Left forelimb (tissue), 1 donor: ENCODE results near the gene ARCN1.
"Not testable (repeated sequence)": the region's sequence is repeated elsewhere in the genome, so short reads cannot be mapped to it uniquely, and the experiment has no call there.

Experiments used
- DNase-seq: peaks from one replicate; pipeline ENCODE4 v3.0.0-alpha.2; 2018; ENCODE audit warnings: low spot score

The ARCN1 gene

GRCh38 chr11:118544647-118545010 lies 27.6 kb upstream of the ARCN1 start:
- DNase-seq, result no peak

- DNase-seq, result no peak
Observed at GRCh38 chr11:118545533-118545932, 26.7 kb upstream of the ARCN1 start.

- no peak for DNase-seq
Observed at GRCh38 chr11:118547132-118547531, 25.1 kb upstream of the ARCN1 start.

- no peak for DNase-seq
Observed at GRCh38 chr11:118552341-118552740, 19.9 kb upstream of the ARCN1 start.

GRCh38 chr11:118560806-118561205 lies 11.4 kb upstream of the ARCN1 start:
- DNase-seq, result no peak

- DNase-seq, result no peak
Observed at GRCh38 chr11:118565051-118565450, 7.2 kb upstream of the ARCN1 start.

- no peak for DNase-seq
Observed at GRCh38 chr11:118569670-118570069, 2.5 kb upstream of the ARCN1 start.

GRCh38 chr11:118570787-118571186 lies 1.4 kb upstream of the ARCN1 start:
- DNase-seq, result no peak

- DNase-seq, result peak; percentile 67
Observed at GRCh38 chr11:118571701-118572060, 528 bp upstream of the ARCN1 start.

- DNase-seq, result no peak
Observed at GRCh38 chr11:118572981-118573550, 857 bp downstream of the ARCN1 start.

GRCh38 chr11:118574636-118575035 lies 2.4 kb downstream of the ARCN1 start:
- DNase-seq, result no peak

- DNase-seq, result not testable (repeated sequence)
Observed at GRCh38 chr11:118577995-118578394, 5.8 kb downstream of the ARCN1 start.

GRCh38 chr11:118581057-118581456 lies 8.8 kb downstream of the ARCN1 start:
- no peak for DNase-seq

GRCh38 chr11:118587952-118588351 lies 15.7 kb downstream of the ARCN1 start:
- DNase-seq, result no peak

- DNase-seq, result no peak
Observed at GRCh38 chr11:118592616-118593367, 20.6 kb downstream of the ARCN1 start.

- DNase-seq, result not testable (repeated sequence)
Observed at GRCh38 chr11:118594984-118595383, 22.8 kb downstream of the ARCN1 start.

GRCh38 chr11:118596224-118597146 lies 24.3 kb downstream of the ARCN1 start:
- DNase-seq, result no peak

GRCh38 chr11:118597556-118597955 lies 25.3 kb downstream of the ARCN1 start:
- no peak for DNase-seq

GRCh38 chr11:118602331-118602730 lies 30.1 kb downstream of the ARCN1 start:
- DNase-seq, result no peak

- not testable (repeated sequence) for DNase-seq
Observed at GRCh38 chr11:118603709-118604108, 31.5 kb downstream of the ARCN1 start.

GRCh38 chr11:118604566-118604965 lies 32.4 kb downstream of the ARCN1 start:
- no peak for DNase-seq

- DNase-seq, result peak; percentile 87
Observed at GRCh38 chr11:118605116-118605867, 33.1 kb downstream of the ARCN1 start.
